ENCODE results near the gene NCOA3.
"Not testable (repeated sequence)": the region's sequence is repeated elsewhere in the genome, so short reads cannot be mapped to it uniquely, and the experiment has no call there.

Gene NCOA3

GRCh38 chr20:47503685-47504084, 2.0 kb downstream of the NCOA3 start:
- CTCF ChIA-PET = interaction anchor here (0.7 kb wide), 1 partner anchor 119 kb away, joined by 3 read pairs; no protein-coding TSS in a partner anchor
- TF ChIP-seq HDGF (IDR thresholded peaks at IDR 0.05; ENCODE audit: borderline replicate concordance) (no peak), TARDBP (IDR thresholded peaks at IDR 0.05) (no peak), ZNF384 (IDR thresholded peaks at IDR 0.05) (no peak), NFRKB (IDR thresholded peaks at IDR 0.05) (no peak), SP1 (IDR thresholded peaks at IDR 0.05) (no peak), L3MBTL2 (conservative IDR thresholded peaks at IDR 0.05) (no peak), FOXA1 (IDR thresholded peaks at IDR 0.05) (no peak), PKNOX1 (IDR thresholded peaks at IDR 0.05) (no peak), BHLHE40 (IDR thresholded peaks at IDR 0.05; ENCODE audit: borderline replicate concordance) (no peak), ELF4 (IDR thresholded peaks at IDR 0.05) (no peak), CTBP1 (IDR thresholded peaks at IDR 0.05; ENCODE audit: borderline replicate concordance) (no peak), FOXM1 (IDR thresholded peaks at IDR 0.05; ENCODE audit: borderline replicate concordance) (no peak), ARNT (IDR thresholded peaks at IDR 0.05) (no peak), LEF1 (IDR thresholded peaks at IDR 0.05; ENCODE audit: borderline replicate concordance) (no peak), SUZ12 (IDR thresholded peaks at IDR 0.05) (no peak), FOXK2 (IDR thresholded peaks at IDR 0.05) (no peak)
- POLR2A ChIA-PET = interaction anchor here (1.4 kb wide), 1 partner anchor 17 kb away, joined by 4 read pairs; no protein-coding TSS in a partner anchor
- DNase-seq (ENCODE audit: extremely low spot score) = no peak

- DNase-seq (ENCODE audit: extremely low spot score) = no peak
- TF ChIP-seq SUZ12 (IDR thresholded peaks at IDR 0.05) = no peak
- TF ChIP-seq LEF1 (IDR thresholded peaks at IDR 0.05; ENCODE audit: borderline replicate concordance) = no peak
- TF ChIP-seq ELF4 (IDR thresholded peaks at IDR 0.05) = no peak
- TF ChIP-seq FOXK2 (IDR thresholded peaks at IDR 0.05) = no peak
- TF ChIP-seq L3MBTL2 (conservative IDR thresholded peaks at IDR 0.05) = no peak
- no peak for TF ChIP-seq ARNT (IDR thresholded peaks at IDR 0.05)
- TF ChIP-seq FOXM1 (IDR thresholded peaks at IDR 0.05; ENCODE audit: borderline replicate concordance) = no peak
- TF ChIP-seq HDGF (IDR thresholded peaks at IDR 0.05; ENCODE audit: borderline replicate concordance) = no peak
- no peak for TF ChIP-seq TARDBP (IDR thresholded peaks at IDR 0.05)
- TF ChIP-seq FOXA1 (IDR thresholded peaks at IDR 0.05) = no peak
- no peak for TF ChIP-seq CTBP1 (IDR thresholded peaks at IDR 0.05; ENCODE audit: borderline replicate concordance)
- no peak for TF ChIP-seq ZNF384 (IDR thresholded peaks at IDR 0.05)
- no peak for TF ChIP-seq NFRKB (IDR thresholded peaks at IDR 0.05)
- ChIA-PET POLR2A (no interaction called here), CTCF (interaction anchor here (1.6 kb wide), 1 partner anchor 122 kb away, joined by 4 read pairs; no protein-coding TSS in a partner anchor)
Measured at GRCh38 chr20:47506335-47506734, 4.6 kb downstream of the NCOA3 start.

- ChIA-PET POLR2A (no interaction called here), CTCF (interaction anchor here (1.6 kb wide), 1 partner anchor 123 kb away, joined by 4 read pairs; no protein-coding TSS in a partner anchor)
- TF ChIP-seq PKNOX1 (IDR thresholded peaks at IDR 0.05) = no peak
- DNase-seq (ENCODE audit: extremely low spot score) = no peak
Measured at GRCh38 chr20:47506850-47507249, 5.2 kb downstream of the NCOA3 start.

- POLR2A ChIA-PET; DNase-seq (ENCODE audit: extremely low spot score): not testable (repeated sequence)
- CTCF ChIA-PET = interaction anchor here (0.5 to 1.6 kb wide), 2 partner anchors 49 to 123 kb away, joined by 4 to 6 read pairs; no protein-coding TSS in a partner anchor
Measured at GRCh38 chr20:47507275-47507981, 5.7 kb downstream of the NCOA3 start.

GRCh38 chr20:47508278-47508677, 6.6 kb downstream of the NCOA3 start:
- DNase-seq (ENCODE audit: extremely low spot score) = no peak
- ChIA-PET CTCF (interaction anchor here (0.5 to 0.6 kb wide), 2 partner anchors 44 to 141 kb away, joined by 3 to 6 read pairs; no protein-coding TSS in a partner anchor), POLR2A (no interaction called here)
- TF ChIP-seq HDGF (IDR thresholded peaks at IDR 0.05; ENCODE audit: borderline replicate concordance) (no peak), SUZ12 (IDR thresholded peaks at IDR 0.05) (no peak), NFRKB (IDR thresholded peaks at IDR 0.05) (no peak), L3MBTL2 (conservative IDR thresholded peaks at IDR 0.05) (no peak), PKNOX1 (IDR thresholded peaks at IDR 0.05) (no peak), ARNT (IDR thresholded peaks at IDR 0.05) (no peak), SP1 (IDR thresholded peaks at IDR 0.05) (no peak), CTBP1 (IDR thresholded peaks at IDR 0.05; ENCODE audit: borderline replicate concordance) (no peak)

GRCh38 chr20:47509104-47509661, 7.5 kb downstream of the NCOA3 start:
- DNase-seq (ENCODE audit: extremely low spot score) = no peak
- ChIA-PET POLR2A (no interaction called here), CTCF (interaction anchor here (0.6 to 1.1 kb wide), 3 partner anchors 43 to 678 kb away, joined by 3 to 6 read pairs (median 3); no protein-coding TSS in a partner anchor)
- TF ChIP-seq L3MBTL2 (conservative IDR thresholded peaks at IDR 0.05) (no peak), SP1 (IDR thresholded peaks at IDR 0.05) (no peak), FOXK2 (IDR thresholded peaks at IDR 0.05) (no peak), BHLHE40 (IDR thresholded peaks at IDR 0.05; ENCODE audit: borderline replicate concordance) (no peak), HDGF (IDR thresholded peaks at IDR 0.05; ENCODE audit: borderline replicate concordance) (no peak), TARDBP (IDR thresholded peaks at IDR 0.05) (no peak), LEF1 (IDR thresholded peaks at IDR 0.05; ENCODE audit: borderline replicate concordance) (no peak), CTBP1 (IDR thresholded peaks at IDR 0.05; ENCODE audit: borderline replicate concordance) (no peak), FOXA1 (IDR thresholded peaks at IDR 0.05) (no peak), FOXM1 (IDR thresholded peaks at IDR 0.05; ENCODE audit: borderline replicate concordance) (no peak)
